K562 (cell line): Measurements from ENCODE around the gene PHF20.

Experiments used
- CGGBP1 ChIP-seq: fragments of 250-450 bp; sonication (Bioruptor Pico); IDR thresholded peaks from 2 replicates; pipeline ENCODE4 v1.9.0; 2021; ENCODE audit warnings: mild to moderate bottlenecking
- CTCF ChIP-seq, 3 experiments: IDR thresholded peaks in 2 of 3; conservative IDR thresholded peaks in 1 of 3; 2 replicates each; pipeline ENCODE4 v1.5.1; 2011 to 2012; ENCODE audit warnings: low read length in 3 of 3, mild to moderate bottlenecking in 3 of 3, control low read depth in 2 of 3, improper control_type of control experiment in 1 of 3, inconsistent platforms in 1 of 3, low read depth in 1 of 3, mixed read lengths in 1 of 3, moderate library complexity in 1 of 3; ENCODE audit not compliant: insufficient read depth in 2 of 3
- DPF2 ChIP-seq: fragments of 450-650 bp; IDR thresholded peaks from 2 replicates; pipeline ENCODE4 v1.6.1; 2016
- ETV5 ChIP-seq: sonication (generic); formaldehyde crosslinking; IDR thresholded peaks from 2 replicates; pipeline ENCODE4 v1.4.0; 2020; ENCODE audit warnings: low read depth, mild to moderate bottlenecking, missing genetic modification reagents
- JUNB ChIP-seq: fragments of 450-650 bp; formaldehyde crosslinking; conservative IDR thresholded peaks from 2 replicates; pipeline ENCODE4 v1.4.0; 2020; ENCODE audit warnings: mild to moderate bottlenecking
- MAFG ChIP-seq: fragments of 450-650 bp; conservative IDR thresholded peaks from 2 replicates; pipeline ENCODE4 v1.6.1; 2016; ENCODE audit warnings: missing genetic modification characterization, missing compliant biosample characterization
- NCOA6 ChIP-seq: fragments of 450-650 bp; IDR thresholded peaks from 2 replicates; pipeline ENCODE4 v1.6.1; 2017; ENCODE audit warnings: mild to moderate bottlenecking
- PHF8 ChIP-seq: fragments of 200-600 bp; sonication (generic); IDR thresholded peaks from 2 replicates; pipeline ENCODE4 v1.6.1; 2012; ENCODE audit warnings: mixed run types, mild to moderate bottlenecking, inconsistent platforms, low read length, moderate library complexity, borderline replicate concordance
- POLR2A ChIP-seq: fragments of 450-650 bp; conservative IDR thresholded peaks from 2 replicates; pipeline ENCODE4 v1.6.1; 2016
- SNIP1 ChIP-seq: fragments of 450-650 bp; IDR thresholded peaks from 2 replicates; pipeline ENCODE4 v1.7.1; 2017; ENCODE audit warnings: low read depth, mild to moderate bottlenecking
- ZFP36 ChIP-seq: fragments of 150-350 bp; IDR thresholded peaks from 2 replicates; pipeline ENCODE4 v1.6.1; 2018; ENCODE audit warnings: low read length, low read depth; ENCODE audit not compliant: partially characterized antibody
- ZNF282 ChIP-seq: sonication (generic); formaldehyde crosslinking; IDR thresholded peaks from 2 replicates; pipeline ENCODE4 v1.8.1; 2023; ENCODE audit warnings: missing genetic modification reagents
- ZNF395 ChIP-seq: fragments of 200-800 bp; sonication (Bioruptor generic); IDR thresholded peaks from 2 replicates; pipeline ENCODE4 v1.6.1; 2017; ENCODE audit warnings: missing genetic modification characterization, missing compliant biosample characterization
- TF ChIP-seq, protein P1 (sequence below), 2 experiments: fragments of 450-650 bp in 1 of 2; sonication (generic) in 1 of 2; formaldehyde crosslinking; conservative IDR thresholded peaks; 2 replicates each; pipeline versions ENCODE4 v1.4.0 to v1.8.1; 2020 to 2022; ENCODE audit warnings: mild to moderate bottlenecking in 1 of 2, missing genetic modification reagents in 1 of 2

- TF ChIP-seq ZNF282 (CRISPR knock-in tag) (no peak), DPF2 (no peak), POLR2A (no peak), NCOA6 (no peak), ZNF395 (CRISPR knock-in tag) (no peak), SNIP1 (no peak), MAFG (tag) (no peak), CTCF (IDR thresholded peaks at IDR 0.05 in 2 of 3, conservative IDR thresholded peaks at IDR 0.05 in 1 of 3; ENCODE audit: insufficient read depth in 2 of 3, low read depth in 1 of 3, low read length in 3 of 3) (no peak), ETV5 (CRISPR knock-in tag) (no peak), ZFP36 (no peak), JUNB (CRISPR knock-in tag) (no peak), PHF8 (no peak), CGGBP1 (CRISPR knock-in tag) (no peak)
- TF ChIP-seq, protein P1, sequence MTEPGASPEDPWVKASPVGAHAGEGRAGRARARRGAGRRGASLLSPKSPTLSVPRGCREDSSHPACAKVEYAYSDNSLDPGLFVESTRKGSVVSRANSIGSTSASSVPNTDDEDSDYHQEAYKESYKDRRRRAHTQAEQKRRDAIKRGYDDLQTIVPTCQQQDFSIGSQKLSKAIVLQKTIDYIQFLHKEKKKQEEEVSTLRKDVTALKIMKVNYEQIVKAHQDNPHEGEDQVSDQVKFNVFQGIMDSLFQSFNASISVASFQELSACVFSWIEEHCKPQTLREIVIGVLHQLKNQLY (CRISPR knock-in tag; conservative IDR thresholded peaks at IDR 0.05), result no peak
Measured at GRCh38 chr20:35988910-35989463, 217.2 kb downstream of the PHF20 start.
